Tibial nerve (tissue), 4 donors: Measurements from ENCODE around the gene ANKRD53. TPM values are rescaled to one million over a fixed set of nuclear protein-coding genes. Genes with fewer than 3 reads are reported as not detected.

Experiments used
- DNase-seq, 2 donors: peaks; one replicate each; pipeline ENCODE4 v3.0.0-alpha.2; 2019; ENCODE audit warnings: low spot score in 2 of 2
- H3K27ac ChIP-seq, 4 donors: fragments of 200-600 bp; sonication (generic) in 3 of 4; one replicate each; pipeline ENCODE4 v1.5.1; 2017 to 2019; ENCODE audit warnings: mild to moderate bottlenecking in 1 of 4
- H3K27me3 ChIP-seq, 2 donors: fragments of 200-600 bp; sonication (generic) in 1 of 2; one replicate each; pipeline versions ENCODE4 v1.5.1 to v1.6.0; 2017 to 2019
- H3K36me3 ChIP-seq, 3 donors: fragments of 200-600 bp; sonication (generic); one replicate each; pipeline ENCODE4 v1.5.1; 2018 to 2019
- H3K4me1 ChIP-seq, 4 donors: fragments of 200-600 bp; sonication (generic) in 3 of 4; one replicate each; pipeline ENCODE4 v1.5.1; 2017 to 2019
- H3K4me3 ChIP-seq, 4 donors: fragments of 200-600 bp; sonication (generic) in 3 of 4; one replicate each; pipeline ENCODE4 v1.5.1; 2017 to 2019; ENCODE audit warnings: mild to moderate bottlenecking in 1 of 4, moderate library complexity in 1 of 4
- H3K9me3 ChIP-seq, 4 donors: fragments of 200-600 bp; sonication (generic) in 3 of 4; one replicate each; pipeline ENCODE4 v1.5.1; 2017 to 2019
- EP300 ChIP-seq, 2 donors: sonication (generic); formaldehyde crosslinking; IDR thresholded peaks; one replicate each; pipeline ENCODE4 v1.6.1; 2017; ENCODE audit warnings: antibody characterized with exemption in 2 of 2, mild to moderate bottlenecking in 1 of 2
- POLR2A ChIP-seq, 2 donors: fragments of 450-650 bp; IDR thresholded peaks; one replicate each; pipeline ENCODE4 v1.6.1; 2017; ENCODE audit warnings: antibody characterized with exemption in 2 of 2, mild to moderate bottlenecking in 2 of 2, moderate library complexity in 2 of 2
- WGBS, 2 donors: methylation state at CpG; one replicate each; pipeline ENCODE4 v1.1.5; 2018; 5-methylcytosine and 5-hydroxymethylcytosine counted together
- total RNA-seq, 4 donors: library from RNA; depleted of rRNA; stranded (reverse); fragments of >200 nt; gene quantifications; one replicate each; pipeline ENCODE4 v1.1.0, GENCODE V29; 2016
- TF ChIP-seq, protein P1 (sequence below), 5 experiments: fragments of 200-600 bp in 3 of 5; fragments of 450-650 bp in 2 of 5; sonication (generic) in 3 of 5; IDR thresholded peaks; one replicate each; pipeline ENCODE4 v1.5.1; 2016 to 2019; ENCODE audit warnings: antibody characterized with exemption in 5 of 5, mild to moderate bottlenecking in 3 of 5, moderate library complexity in 2 of 5

ANKRD53 gene
- total RNA-seq, 4 donors from 2014 or later = 1.3 to 9.0 (median 2.7) TPM

DNA sequence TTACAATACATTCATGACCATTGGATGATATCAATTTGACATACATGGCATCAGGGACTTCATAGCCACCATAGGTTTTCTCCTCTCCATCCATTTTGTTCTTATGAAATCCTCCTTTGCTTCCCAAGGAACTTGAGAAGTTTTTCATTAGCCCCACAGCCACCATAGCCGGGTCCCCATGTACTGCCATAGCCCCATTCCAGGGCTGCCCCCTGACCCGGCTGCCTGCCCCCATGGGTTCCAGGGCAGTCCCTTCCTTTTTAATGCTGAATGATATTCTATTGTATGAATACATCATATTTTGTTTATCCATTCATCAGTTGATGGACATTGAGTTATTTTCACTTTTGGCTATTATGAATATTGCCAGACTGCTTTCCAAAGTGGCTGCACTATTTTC lies 22.3 kb upstream of the ANKRD53 start:
- WGBS, 2 donors = 63 to 65% methylated on average over 2 of the region's 2 CpGs
- H3K4me3 ChIP-seq = no peak overlapping the region
- TF ChIP-seq EP300 (IDR thresholded peaks at IDR 0.05) (no peak), POLR2A (IDR thresholded peaks at IDR 0.05) (no peak)
- TF ChIP-seq, protein P1, sequence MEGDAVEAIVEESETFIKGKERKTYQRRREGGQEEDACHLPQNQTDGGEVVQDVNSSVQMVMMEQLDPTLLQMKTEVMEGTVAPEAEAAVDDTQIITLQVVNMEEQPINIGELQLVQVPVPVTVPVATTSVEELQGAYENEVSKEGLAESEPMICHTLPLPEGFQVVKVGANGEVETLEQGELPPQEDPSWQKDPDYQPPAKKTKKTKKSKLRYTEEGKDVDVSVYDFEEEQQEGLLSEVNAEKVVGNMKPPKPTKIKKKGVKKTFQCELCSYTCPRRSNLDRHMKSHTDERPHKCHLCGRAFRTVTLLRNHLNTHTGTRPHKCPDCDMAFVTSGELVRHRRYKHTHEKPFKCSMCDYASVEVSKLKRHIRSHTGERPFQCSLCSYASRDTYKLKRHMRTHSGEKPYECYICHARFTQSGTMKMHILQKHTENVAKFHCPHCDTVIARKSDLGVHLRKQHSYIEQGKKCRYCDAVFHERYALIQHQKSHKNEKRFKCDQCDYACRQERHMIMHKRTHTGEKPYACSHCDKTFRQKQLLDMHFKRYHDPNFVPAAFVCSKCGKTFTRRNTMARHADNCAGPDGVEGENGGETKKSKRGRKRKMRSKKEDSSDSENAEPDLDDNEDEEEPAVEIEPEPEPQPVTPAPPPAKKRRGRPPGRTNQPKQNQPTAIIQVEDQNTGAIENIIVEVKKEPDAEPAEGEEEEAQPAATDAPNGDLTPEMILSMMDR (IDR thresholded peaks at IDR 0.05) = no peak
- H3K4me1 ChIP-seq = no peaks in the 10 kb centered on the region
- DNase-seq = no peak
- H3K27me3 ChIP-seq = peaks cover 0 to 7% of the 10 kb centered on the region in 2 donors
- H3K27ac ChIP-seq = no peak overlapping the region
- H3K9me3 ChIP-seq = no peaks in the 10 kb centered on the region
- no peaks in the 10 kb centered on the region for H3K36me3 ChIP-seq

GRCh38 chr2:70957798-70958197 lies 20.6 kb upstream of the ANKRD53 start:
- TF ChIP-seq, protein P1 (IDR thresholded peaks at IDR 0.05) = no peak
- TF ChIP-seq POLR2A (IDR thresholded peaks at IDR 0.05) = no peak
- no peak for DNase-seq
- H3K27ac ChIP-seq = no peak overlapping the region
- peaks cover 0 to 7% of the 10 kb centered on the region in 2 donors for H3K27me3 ChIP-seq
- H3K9me3 ChIP-seq = no peaks in the 10 kb centered on the region
- 74 to 76% methylated on average over 6 of the region's 6 CpGs for WGBS, 2 donors
- no peaks in the 10 kb centered on the region for H3K4me1 ChIP-seq
- H3K36me3 ChIP-seq = no peaks in the 10 kb centered on the region
- no peak overlapping the region for H3K4me3 ChIP-seq

DNA sequence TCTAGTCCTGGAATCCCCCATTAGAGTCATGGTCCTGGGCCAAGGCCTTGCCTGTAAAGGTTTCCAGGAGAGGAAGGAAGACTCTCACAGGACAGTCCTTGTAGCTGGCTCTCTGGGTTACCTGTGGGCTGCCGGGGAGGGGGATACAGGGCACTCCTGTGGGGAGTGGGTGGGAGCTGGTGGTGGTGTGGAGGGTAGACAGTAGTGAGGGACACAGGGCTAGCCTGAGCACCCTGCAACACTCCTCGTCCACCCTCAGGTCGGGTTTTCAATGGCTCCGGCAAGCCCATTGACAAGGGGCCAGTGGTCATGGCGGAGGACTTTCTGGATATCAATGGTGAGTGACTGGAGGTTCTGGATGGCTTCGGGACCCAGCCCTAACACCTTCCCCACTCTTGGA lies 19.7 kb upstream of the ANKRD53 start:
- H3K27ac ChIP-seq = no peak overlapping the region
- DNase-seq = no peak
- 88 to 89% methylated on average over 6 of the region's 6 CpGs for WGBS, 2 donors
- H3K9me3 ChIP-seq = no peaks in the 10 kb centered on the region
- H3K27me3 ChIP-seq = peaks cover 0 to 15% of the 10 kb centered on the region in 2 donors
- H3K4me1 ChIP-seq = no peaks in the 10 kb centered on the region
- no peak overlapping the region for H3K4me3 ChIP-seq
- no peak for TF ChIP-seq POLR2A (IDR thresholded peaks at IDR 0.05)
- TF ChIP-seq EP300 (IDR thresholded peaks at IDR 0.05) = no peak
- TF ChIP-seq, protein P1 (IDR thresholded peaks at IDR 0.05) = no peak
- no peaks in the 10 kb centered on the region for H3K36me3 ChIP-seq

DNA sequence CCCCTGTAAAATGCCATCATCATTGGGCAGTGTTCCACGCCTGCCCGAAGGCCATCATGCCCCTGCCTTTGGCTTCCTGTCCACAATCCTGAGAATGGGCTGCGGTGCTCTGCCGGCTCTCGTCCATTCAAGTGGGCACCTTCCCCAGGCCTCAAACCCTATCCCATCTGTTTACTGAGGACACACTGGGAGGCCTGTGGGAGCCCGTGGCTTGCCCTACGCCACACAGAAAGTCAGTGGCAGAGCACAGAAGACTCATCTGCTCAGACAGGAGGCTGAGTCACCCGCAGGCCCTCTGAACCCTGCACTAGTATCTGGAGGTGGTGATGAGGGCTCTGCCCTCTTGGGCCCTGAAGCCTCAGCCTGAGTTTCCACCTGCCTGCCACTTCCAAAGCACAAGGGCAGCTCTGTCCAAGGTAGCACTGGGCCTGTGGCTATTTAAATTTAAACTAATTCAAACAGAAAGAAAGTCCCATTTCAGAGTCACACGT lies 19.1 kb upstream of the ANKRD53 start:
- no peaks in the 10 kb centered on the region for H3K4me1 ChIP-seq
- TF ChIP-seq, protein P1 (IDR thresholded peaks at IDR 0.05) = no peak
- TF ChIP-seq POLR2A (IDR thresholded peaks at IDR 0.05) (no peak), EP300 (IDR thresholded peaks at IDR 0.05) (no peak)
- H3K4me3 ChIP-seq = no peak overlapping the region
- 93 to 96% methylated on average over 9 of the region's 9 CpGs for WGBS, 2 donors
- H3K36me3 ChIP-seq = no peaks in the 10 kb centered on the region
- H3K9me3 ChIP-seq = no peaks in the 10 kb centered on the region
- H3K27ac ChIP-seq = no peak overlapping the region
- peaks cover 0 to 20% of the 10 kb centered on the region in 2 donors for H3K27me3 ChIP-seq
- DNase-seq = no peak

- TF ChIP-seq, protein P1 (IDR thresholded peaks at IDR 0.05) = no peak
- TF ChIP-seq POLR2A (IDR thresholded peaks at IDR 0.05) (no peak), EP300 (IDR thresholded peaks at IDR 0.05) (no peak)
- DNase-seq = no peak
- Histone ChIP-seq H3K27ac (no peak overlapping the region), H3K36me3 (no peaks in the 10 kb centered on the region), H3K9me3 (no peaks in the 10 kb centered on the region), H3K4me1 (peaks cover 0 to 7% (median 2%) of the 10 kb centered on the region in 4 donors), H3K4me3 (no peak overlapping the region), H3K27me3 (peaks cover 0 to 27% of the 10 kb centered on the region in 2 donors)
- 82 to 89% methylated on average over 15 to 17 of the region's 17 CpGs for WGBS, 2 donors
These were observed 18.3 kb upstream of the ANKRD53 start for GRCh38 chr2:70959851-70960832.
